HEK293 (cell line): ENCODE measurements around the gene TPSAB1.

Experiments used
- CTCF ChIA-PET: fragments of 350-600 bp; formaldehyde crosslinking; extraction: SDS; loops from one replicate; lab custom pipeline; 2021; ENCODE audit warnings: antibody characterized with exemption; lab: Yijun Ruan, JAX
- POLR2A ChIA-PET: fragments of 300-600 bp; formaldehyde crosslinking; extraction: SDS; loops from one replicate; lab custom pipeline; 2020; ENCODE audit warnings: antibody characterized with exemption, inconsistent platforms; lab: Yijun Ruan, JAX
- H3K27ac ChIP-seq: fragments of 200-500 bp; sonication (Bioruptor generic); 2 replicates; pipeline ENCODE4 v1.5.1; 2014; ENCODE audit warnings: low read depth, low read length, control low read depth, inconsistent platforms; ENCODE audit errors: extremely low read depth
- H3K36me3 ChIP-seq, 2 experiments: fragments of 200-500 bp in 1 of 2; sonication (Bioruptor generic) in 1 of 2; 1 replicate in 1 of 2; 2 replicates in 1 of 2; pipeline ENCODE4 v1.5.1; 2014 to 2017; ENCODE audit warnings: inconsistent platforms in 2 of 2, low read length in 2 of 2; ENCODE audit not compliant: control insufficient read depth in 2 of 2, insufficient read depth in 1 of 2
- H3K4me1 ChIP-seq: fragments of 200-500 bp; sonication (Bioruptor generic); 2 replicates; pipeline ENCODE4 v1.5.1; 2014; ENCODE audit warnings: mild to moderate bottlenecking, low read length, inconsistent platforms; ENCODE audit not compliant: control insufficient read depth, insufficient read depth
- H3K4me3 ChIP-seq: 2 replicates; pipeline ENCODE4 v1.5.1; 2011; ENCODE audit warnings: low read depth, mild to moderate bottlenecking, control low read depth, low read length, moderate library complexity
- H3K9me3 ChIP-seq: fragments of 200-500 bp; sonication (Bioruptor generic); 2 replicates; pipeline ENCODE4 v1.5.1; 2014; ENCODE audit warnings: low read depth, low read length, inconsistent platforms; ENCODE audit not compliant: control insufficient read depth, insufficient read depth
- EGR2 ChIP-seq: fragments of 450-650 bp; formaldehyde crosslinking; IDR thresholded peaks from 2 replicates; pipeline ENCODE4 v1.5.1; 2016; ENCODE audit warnings: low read depth, missing biosample characterization, missing genetic modification characterization
- FEZF1 ChIP-seq: fragments of 450-650 bp; formaldehyde crosslinking; IDR thresholded peaks from 2 replicates; pipeline ENCODE4 v1.5.1; 2016; ENCODE audit warnings: missing biosample characterization, missing genetic modification characterization
- GLI4 ChIP-seq: fragments of 450-650 bp; formaldehyde crosslinking; IDR thresholded peaks from 2 replicates; pipeline ENCODE4 v1.5.1; 2016; ENCODE audit warnings: missing biosample characterization, missing genetic modification characterization
- HOXC10 ChIP-seq: sonication (generic); formaldehyde crosslinking; IDR thresholded peaks from 2 replicates; pipeline ENCODE4 v1.8.1; 2023; ENCODE audit warnings: mild to moderate bottlenecking, missing genetic modification reagents
- IKZF3 ChIP-seq: fragments of 450-650 bp; IDR thresholded peaks from 2 replicates; pipeline ENCODE4 v1.5.0; 2018; ENCODE audit warnings: missing biosample characterization, mild to moderate bottlenecking, missing genetic modification characterization, moderate library complexity
- KLF1 ChIP-seq: fragments of 450-650 bp; formaldehyde crosslinking; IDR thresholded peaks from 2 replicates; pipeline ENCODE4 v1.5.1; 2016; ENCODE audit warnings: missing biosample characterization, missing genetic modification characterization
- ZBTB21 ChIP-seq: fragments of 450-650 bp; formaldehyde crosslinking; IDR thresholded peaks from 2 replicates; pipeline ENCODE4 v1.5.1; 2017; ENCODE audit warnings: missing biosample characterization, missing genetic modification characterization
- ZNF155 ChIP-seq: fragments of 450-650 bp; formaldehyde crosslinking; IDR thresholded peaks from 2 replicates; pipeline ENCODE4 v1.5.1; 2016; ENCODE audit warnings: missing biosample characterization, missing genetic modification characterization
- ZNF24 ChIP-seq: fragments of 450-650 bp; formaldehyde crosslinking; IDR thresholded peaks from 2 replicates; pipeline ENCODE4 v1.5.1; 2016; ENCODE audit warnings: missing biosample characterization, missing genetic modification characterization
- ZNF350 ChIP-seq: fragments of 450-650 bp; formaldehyde crosslinking; IDR thresholded peaks from 2 replicates; pipeline ENCODE4 v1.5.0; 2017; ENCODE audit warnings: missing biosample characterization, mild to moderate bottlenecking, missing genetic modification characterization
- ZNF394 ChIP-seq: fragments of 450-650 bp; formaldehyde crosslinking; IDR thresholded peaks from 2 replicates; pipeline ENCODE4 v1.5.1; 2016; ENCODE audit warnings: missing biosample characterization, missing genetic modification characterization, mild to moderate bottlenecking, moderate library complexity, borderline replicate concordance
- ZNF426 ChIP-seq: fragments of 450-650 bp; formaldehyde crosslinking; IDR thresholded peaks from 2 replicates; pipeline ENCODE4 v1.5.1; 2017; ENCODE audit warnings: missing biosample characterization, missing genetic modification characterization, mild to moderate bottlenecking, inconsistent platforms, moderate library complexity
- ZNF433 ChIP-seq: fragments of 450-650 bp; formaldehyde crosslinking; IDR thresholded peaks from 2 replicates; pipeline ENCODE4 v1.5.1; 2016; ENCODE audit warnings: missing biosample characterization, missing genetic modification characterization, low read depth
- ZNF571 ChIP-seq: fragments of 450-650 bp; formaldehyde crosslinking; IDR thresholded peaks from 2 replicates; pipeline ENCODE4 v1.5.0; 2017; ENCODE audit warnings: missing biosample characterization, missing genetic modification characterization
- ZSCAN30 ChIP-seq: fragments of 450-650 bp; IDR thresholded peaks from 2 replicates; pipeline ENCODE4 v1.5.1; 2018; ENCODE audit warnings: missing biosample characterization, mild to moderate bottlenecking, missing genetic modification characterization, moderate library complexity
- TF ChIP-seq, protein P1 (sequence below): fragments of 450-650 bp; formaldehyde crosslinking; optimal IDR thresholded peaks from 2 replicates; pipeline ENCODE3; 2016; ENCODE audit warnings: missing biosample characterization, mild to moderate bottlenecking, missing genetic modification characterization
- TF ChIP-seq, protein P2 (sequence below): fragments of 450-650 bp; formaldehyde crosslinking; IDR thresholded peaks from 2 replicates; pipeline ENCODE4 v1.5.1; 2017; ENCODE audit warnings: missing biosample characterization, missing genetic modification characterization
- TF ChIP-seq, protein P3 (sequence below): fragments of 450-650 bp; formaldehyde crosslinking; IDR thresholded peaks from 2 replicates; pipeline ENCODE4 v1.5.1; 2016; ENCODE audit warnings: missing biosample characterization, missing genetic modification characterization
- TF ChIP-seq, protein P4 (sequence below): fragments of 450-650 bp; formaldehyde crosslinking; IDR thresholded peaks from 2 replicates; pipeline ENCODE4 v1.5.1; 2017; ENCODE audit warnings: missing biosample characterization, missing genetic modification characterization

TPSAB1 gene

DNA sequence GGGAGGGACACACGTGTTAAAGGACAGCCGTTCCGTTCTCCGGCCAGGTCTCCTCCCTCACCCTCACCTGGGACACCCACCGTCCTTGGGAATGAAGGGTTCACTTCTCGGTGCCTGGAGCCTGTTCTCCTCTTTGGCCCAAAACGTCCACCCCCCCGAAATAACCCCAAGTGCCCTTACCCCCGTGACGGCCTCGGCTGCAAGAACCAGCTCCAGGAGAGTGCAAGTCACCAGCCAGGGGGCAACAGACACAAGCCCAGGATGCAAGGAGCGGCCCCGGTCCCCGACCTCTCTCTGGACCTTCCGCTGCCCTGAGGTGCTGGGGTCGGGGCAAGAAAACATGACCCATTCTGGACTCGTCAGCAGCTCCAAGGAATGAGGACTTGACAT lies 49.0 kb downstream of the TPSAB1 start:
- H3K27ac ChIP-seq = no peak overlapping the region
- no peak for TF ChIP-seq ZSCAN30
- no peak for TF ChIP-seq ZNF433 (tag by site-specific recombination)
- no peak for TF ChIP-seq HOXC10 (CRISPR knock-in tag)
- no peak for TF ChIP-seq GLI4 (tag by site-specific recombination)
- TF ChIP-seq, protein P1, sequence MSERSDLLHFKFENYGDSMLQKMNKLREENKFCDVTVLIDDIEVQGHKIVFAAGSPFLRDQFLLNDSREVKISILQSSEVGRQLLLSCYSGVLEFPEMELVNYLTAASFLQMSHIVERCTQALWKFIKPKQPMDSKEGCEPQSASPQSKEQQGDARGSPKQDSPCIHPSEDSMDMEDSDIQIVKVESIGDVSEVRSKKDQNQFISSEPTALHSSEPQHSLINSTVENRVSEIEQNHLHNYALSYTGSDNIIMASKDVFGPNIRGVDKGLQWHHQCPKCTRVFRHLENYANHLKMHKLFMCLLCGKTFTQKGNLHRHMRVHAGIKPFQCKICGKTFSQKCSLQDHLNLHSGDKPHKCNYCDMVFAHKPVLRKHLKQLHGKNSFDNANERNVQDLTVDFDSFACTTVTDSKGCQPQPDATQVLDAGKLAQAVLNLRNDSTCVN (tag by site-specific recombination) = no peak
- TF ChIP-seq ZNF350 (tag by site-specific recombination) = no peak
- TF ChIP-seq KLF1 (tag by site-specific recombination) = no peak
- TF ChIP-seq ZBTB21 (tag by site-specific recombination) = no peak
- no peak for TF ChIP-seq ZNF155 (tag by site-specific recombination)
- TF ChIP-seq, protein P2, sequence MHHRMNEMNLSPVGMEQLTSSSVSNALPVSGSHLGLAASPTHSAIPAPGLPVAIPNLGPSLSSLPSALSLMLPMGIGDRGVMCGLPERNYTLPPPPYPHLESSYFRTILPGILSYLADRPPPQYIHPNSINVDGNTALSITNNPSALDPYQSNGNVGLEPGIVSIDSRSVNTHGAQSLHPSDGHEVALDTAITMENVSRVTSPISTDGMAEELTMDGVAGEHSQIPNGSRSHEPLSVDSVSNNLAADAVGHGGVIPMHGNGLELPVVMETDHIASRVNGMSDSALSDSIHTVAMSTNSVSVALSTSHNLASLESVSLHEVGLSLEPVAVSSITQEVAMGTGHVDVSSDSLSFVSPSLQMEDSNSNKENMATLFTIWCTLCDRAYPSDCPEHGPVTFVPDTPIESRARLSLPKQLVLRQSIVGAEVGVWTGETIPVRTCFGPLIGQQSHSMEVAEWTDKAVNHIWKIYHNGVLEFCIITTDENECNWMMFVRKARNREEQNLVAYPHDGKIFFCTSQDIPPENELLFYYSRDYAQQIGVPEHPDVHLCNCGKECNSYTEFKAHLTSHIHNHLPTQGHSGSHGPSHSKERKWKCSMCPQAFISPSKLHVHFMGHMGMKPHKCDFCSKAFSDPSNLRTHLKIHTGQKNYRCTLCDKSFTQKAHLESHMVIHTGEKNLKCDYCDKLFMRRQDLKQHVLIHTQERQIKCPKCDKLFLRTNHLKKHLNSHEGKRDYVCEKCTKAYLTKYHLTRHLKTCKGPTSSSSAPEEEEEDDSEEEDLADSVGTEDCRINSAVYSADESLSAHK (tag by site-specific recombination) = no peak
- TF ChIP-seq ZNF394 = no peak
- no peak for TF ChIP-seq ZNF24 (tag by site-specific recombination)
- TF ChIP-seq ZNF426 (tag by site-specific recombination) = no peak
- TF ChIP-seq, protein P3, sequence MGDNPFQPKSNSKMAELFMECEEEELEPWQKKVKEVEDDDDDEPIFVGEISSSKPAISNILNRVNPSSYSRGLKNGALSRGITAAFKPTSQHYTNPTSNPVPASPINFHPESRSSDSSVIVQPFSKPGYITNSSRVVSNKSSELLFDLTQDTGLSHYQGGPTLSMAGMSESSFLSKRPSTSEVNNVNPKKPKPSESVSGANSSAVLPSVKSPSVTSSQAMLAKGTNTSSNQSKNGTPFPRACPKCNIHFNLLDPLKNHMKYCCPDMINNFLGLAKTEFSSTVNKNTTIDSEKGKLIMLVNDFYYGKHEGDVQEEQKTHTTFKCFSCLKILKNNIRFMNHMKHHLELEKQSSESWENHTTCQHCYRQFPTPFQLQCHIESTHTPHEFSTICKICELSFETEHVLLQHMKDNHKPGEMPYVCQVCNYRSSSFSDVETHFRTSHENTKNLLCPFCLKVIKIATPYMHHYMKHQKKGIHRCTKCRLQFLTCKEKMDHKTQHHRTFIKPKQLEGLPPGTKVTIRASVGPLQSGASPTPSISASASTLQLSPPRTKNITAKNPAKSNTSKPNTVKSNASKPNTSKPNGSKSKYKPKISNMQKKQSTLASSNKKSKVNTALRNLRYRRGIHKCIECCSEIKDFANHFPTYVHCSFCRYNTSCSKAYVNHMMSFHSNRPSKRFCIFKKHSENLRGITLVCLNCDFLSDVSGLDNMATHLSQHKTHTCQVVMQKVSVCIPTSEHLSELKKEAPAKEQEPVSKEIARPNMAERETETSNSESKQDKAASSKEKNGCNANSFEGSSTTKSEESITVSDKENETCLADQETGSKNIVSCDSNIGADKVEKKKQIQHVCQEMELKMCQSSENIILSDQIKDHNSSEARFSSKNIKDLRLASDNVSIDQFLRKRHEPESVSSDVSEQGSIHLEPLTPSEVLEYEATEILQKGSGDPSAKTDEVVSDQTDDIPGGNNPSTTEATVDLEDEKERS = no peak
- no peak for TF ChIP-seq ZNF571 (tag by site-specific recombination)
- TF ChIP-seq, protein P4, sequence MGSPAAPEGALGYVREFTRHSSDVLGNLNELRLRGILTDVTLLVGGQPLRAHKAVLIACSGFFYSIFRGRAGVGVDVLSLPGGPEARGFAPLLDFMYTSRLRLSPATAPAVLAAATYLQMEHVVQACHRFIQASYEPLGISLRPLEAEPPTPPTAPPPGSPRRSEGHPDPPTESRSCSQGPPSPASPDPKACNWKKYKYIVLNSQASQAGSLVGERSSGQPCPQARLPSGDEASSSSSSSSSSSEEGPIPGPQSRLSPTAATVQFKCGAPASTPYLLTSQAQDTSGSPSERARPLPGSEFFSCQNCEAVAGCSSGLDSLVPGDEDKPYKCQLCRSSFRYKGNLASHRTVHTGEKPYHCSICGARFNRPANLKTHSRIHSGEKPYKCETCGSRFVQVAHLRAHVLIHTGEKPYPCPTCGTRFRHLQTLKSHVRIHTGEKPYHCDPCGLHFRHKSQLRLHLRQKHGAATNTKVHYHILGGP = no peak
- no peak for TF ChIP-seq EGR2 (tag by site-specific recombination)
- no peak for TF ChIP-seq FEZF1 (tag by site-specific recombination)
- no peak for TF ChIP-seq IKZF3 (tag by site-specific recombination)
- H3K4me1 ChIP-seq = no peaks in the 10 kb centered on the region
- no peak overlapping the region for H3K4me3 ChIP-seq
- no peaks in the 10 kb centered on the region for H3K36me3 ChIP-seq
- no peaks in the 10 kb centered on the region for H3K9me3 ChIP-seq
- CTCF ChIA-PET = interaction anchor here (3.2 kb wide), 1 partner anchor 11 kb away, joined by 17 read pairs; no protein-coding TSS in a partner anchor
- POLR2A ChIA-PET = interaction anchor here (0.6 kb wide), 2 partner anchors 13 to 15 kb away, joined by 3 to 4 read pairs; no protein-coding TSS in a partner anchor
